Activated CD4-positive, CD25-positive, alpha-beta regulatory T cell (primary cell): Measurements from ENCODE around the gene DNAJB6.
"Not testable (repeated sequence)": the region's sequence is repeated elsewhere in the genome, so short reads cannot be mapped to it uniquely, and the experiment has no call there.

Experiments
- DNase-seq, 4 experiments: peaks; one replicate each; lab custom pipeline; 2025; lab: John Stamatoyannopoulos, UW

The DNAJB6 gene

DNA sequence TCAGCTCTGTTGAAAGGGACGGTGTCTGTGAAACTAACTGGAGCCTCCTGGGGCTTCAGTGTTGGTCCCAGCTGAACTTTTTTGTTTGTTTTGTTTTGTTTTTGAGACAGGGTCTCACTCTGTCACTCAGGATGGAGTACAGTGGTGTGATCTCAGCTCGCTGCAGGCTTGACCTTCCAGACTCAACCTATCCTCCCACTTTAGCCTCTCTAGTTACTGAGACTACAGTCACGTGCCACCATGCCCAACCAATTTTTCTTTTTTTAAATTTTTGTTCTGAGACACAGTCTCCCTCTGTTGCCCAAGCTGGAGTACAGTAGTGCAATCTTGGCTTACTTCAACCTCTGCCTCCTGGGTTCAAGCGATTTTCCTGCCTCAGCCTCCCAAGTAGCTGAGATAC lies 13.4 kb upstream of the DNAJB6 start:
- DNase-seq: no peak

- no peak for DNase-seq
Observed at GRCh38 chr7:157329447-157329846, 7.4 kb upstream of the DNAJB6 start.

DNA sequence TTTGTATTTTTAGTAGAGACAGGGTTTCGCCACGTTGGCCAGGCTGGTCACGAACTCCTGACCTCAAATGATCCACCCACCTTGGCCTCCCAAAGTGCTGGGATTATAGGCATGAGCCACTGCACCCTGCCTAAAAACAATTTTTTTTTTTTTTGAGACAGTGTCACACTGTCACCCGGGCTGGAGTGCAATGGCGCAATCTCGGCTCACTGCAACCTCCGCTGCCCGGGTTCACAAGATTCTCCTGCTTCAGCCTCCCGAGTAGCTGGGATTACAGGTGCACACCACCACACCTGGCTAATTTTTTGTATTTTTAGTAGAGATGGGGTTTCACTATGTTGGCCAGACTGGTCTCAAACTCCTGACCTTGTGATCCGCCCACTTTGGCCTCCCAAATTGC lies 6.2 kb upstream of the DNAJB6 start:
- not testable (repeated sequence) for DNase-seq

GRCh38 chr7:157331049-157331448 lies 5.8 kb upstream of the DNAJB6 start:
- not testable (repeated sequence) for DNase-seq

GRCh38 chr7:157335236-157335635 lies 1.6 kb upstream of the DNAJB6 start:
- no peak for DNase-seq

DNA sequence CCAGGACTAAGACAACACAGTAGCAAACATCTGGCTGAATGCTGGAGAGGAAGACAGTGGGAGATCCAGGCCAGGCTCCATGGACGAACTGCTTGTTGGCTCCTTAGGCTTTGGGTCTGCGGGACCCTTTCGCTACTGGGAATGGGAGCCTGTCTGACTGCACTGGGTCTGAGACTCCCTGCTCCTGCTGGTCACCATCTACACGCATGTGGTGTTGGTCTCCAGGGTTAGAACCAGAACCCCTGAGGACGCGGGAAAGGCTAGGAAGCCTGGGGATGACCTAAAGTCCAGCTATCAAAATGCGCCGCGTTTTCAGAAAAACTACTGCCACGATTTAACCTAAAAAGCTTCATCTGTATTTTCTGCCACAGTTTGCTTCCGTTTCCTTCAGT lies 817 bp upstream of the DNAJB6 start:
- no peak for DNase-seq

- DNase-seq: peak; percentile 27 to 46 (median 42)
Observed at GRCh38 chr7:157337316-157338149, 729 bp downstream of the DNAJB6 start.

GRCh38 chr7:157339777-157340677 lies 3.2 kb downstream of the DNAJB6 start:
- DNase-seq: peak; percentile 29 to 43 (median 37)

DNA sequence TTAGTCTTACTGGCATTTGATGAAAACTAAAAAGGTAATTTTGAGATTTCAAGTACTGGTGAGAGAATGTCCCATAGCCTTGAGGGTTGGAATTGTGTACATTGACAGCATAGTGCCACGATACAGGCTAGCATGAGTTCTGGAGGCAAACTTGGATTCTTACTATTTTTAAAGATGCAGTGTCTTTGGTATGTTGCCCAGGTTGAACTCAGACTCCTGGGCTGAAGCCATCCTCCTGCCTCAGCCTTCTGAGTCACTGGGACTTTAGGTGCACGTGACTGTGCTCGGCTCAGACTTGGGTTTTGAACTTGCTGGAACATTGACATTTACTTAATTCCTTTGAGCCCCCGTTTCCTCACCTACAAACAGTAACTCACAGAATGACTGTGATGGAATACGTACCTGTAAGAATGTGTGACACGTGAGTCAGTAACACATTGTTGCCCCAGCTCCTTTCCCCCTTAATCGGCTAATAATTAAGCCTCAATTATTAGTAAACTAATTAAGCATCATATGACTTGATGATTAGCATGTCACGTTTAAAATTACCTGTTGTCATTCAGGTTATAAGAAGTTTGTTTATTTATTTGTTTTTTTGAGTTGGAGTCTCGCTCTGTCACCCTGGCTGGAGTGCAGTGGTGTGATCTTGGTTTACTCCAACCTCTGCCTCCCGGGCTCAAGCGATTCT lies 10.6 kb downstream of the DNAJB6 start:
- DNase-seq: no peak

DNA sequence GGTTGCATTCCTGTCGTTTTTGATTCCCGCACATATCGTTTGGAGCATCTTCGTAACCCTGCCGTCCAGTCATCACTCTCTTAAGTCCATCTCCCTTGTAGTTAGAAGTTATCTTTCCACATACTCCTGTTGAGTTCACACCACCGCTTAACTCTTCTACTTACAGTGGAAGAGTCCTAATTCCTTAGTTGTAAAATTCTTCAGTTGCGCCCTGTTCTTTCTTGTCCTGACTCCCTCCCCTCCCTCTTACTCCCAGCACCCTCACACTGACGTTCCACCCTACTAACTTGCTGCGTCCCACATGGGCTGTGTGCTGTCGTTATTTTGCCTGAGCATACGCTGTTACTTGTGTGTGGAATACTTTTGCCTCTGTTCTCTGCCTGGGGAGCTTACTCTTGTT lies 11.7 kb downstream of the DNAJB6 start:
- no peak for DNase-seq

- DNase-seq: no peak
Observed at GRCh38 chr7:157352516-157352915, 15.7 kb downstream of the DNAJB6 start.

- no peak for DNase-seq
Observed at GRCh38 chr7:157355784-157356511, 19.1 kb downstream of the DNAJB6 start.

GRCh38 chr7:157357129-157358040 lies 20.6 kb downstream of the DNAJB6 start:
- no peak for DNase-seq

GRCh38 chr7:157358041-157358752 lies 21.4 kb downstream of the DNAJB6 start:
- no peak for DNase-seq

DNA sequence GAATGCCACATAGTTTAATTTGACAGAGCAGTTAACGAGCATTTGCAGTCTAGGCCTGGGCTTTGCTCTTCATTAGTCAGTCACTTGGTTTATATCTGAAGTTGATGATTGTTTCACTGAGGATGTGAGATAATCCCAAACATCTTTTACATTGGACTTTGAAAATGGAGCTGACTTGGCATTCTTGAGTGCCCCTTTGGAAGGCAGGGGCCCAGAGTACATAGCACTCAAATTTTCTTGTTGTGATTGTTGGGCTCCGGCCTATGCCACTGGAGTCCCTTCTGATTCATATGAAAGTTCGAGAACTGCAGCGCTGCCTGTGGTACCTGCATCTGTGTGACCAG lies 21.9 kb downstream of the DNAJB6 start:
- DNase-seq: no peak

DNA sequence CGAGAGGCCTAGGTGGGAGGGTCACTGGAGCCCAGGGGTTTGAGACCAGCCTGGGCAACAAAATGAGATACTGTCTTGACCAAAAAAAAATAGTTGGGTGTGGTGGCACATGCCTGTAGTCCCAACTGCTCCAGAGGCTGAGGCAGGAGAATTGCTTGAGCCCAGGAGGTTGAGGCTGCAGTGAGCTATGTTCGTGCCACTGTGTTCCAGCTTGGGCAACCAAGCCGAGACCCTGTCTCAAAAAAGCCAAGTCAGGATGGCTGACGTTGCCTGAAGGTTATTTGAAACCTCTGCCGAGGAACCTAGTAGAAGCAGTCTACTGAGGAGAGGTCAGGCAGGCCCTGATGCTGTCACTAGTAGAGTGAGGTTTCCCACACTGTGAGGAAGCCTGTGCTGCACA lies 22.8 kb downstream of the DNAJB6 start:
- no peak for DNase-seq

DNA sequence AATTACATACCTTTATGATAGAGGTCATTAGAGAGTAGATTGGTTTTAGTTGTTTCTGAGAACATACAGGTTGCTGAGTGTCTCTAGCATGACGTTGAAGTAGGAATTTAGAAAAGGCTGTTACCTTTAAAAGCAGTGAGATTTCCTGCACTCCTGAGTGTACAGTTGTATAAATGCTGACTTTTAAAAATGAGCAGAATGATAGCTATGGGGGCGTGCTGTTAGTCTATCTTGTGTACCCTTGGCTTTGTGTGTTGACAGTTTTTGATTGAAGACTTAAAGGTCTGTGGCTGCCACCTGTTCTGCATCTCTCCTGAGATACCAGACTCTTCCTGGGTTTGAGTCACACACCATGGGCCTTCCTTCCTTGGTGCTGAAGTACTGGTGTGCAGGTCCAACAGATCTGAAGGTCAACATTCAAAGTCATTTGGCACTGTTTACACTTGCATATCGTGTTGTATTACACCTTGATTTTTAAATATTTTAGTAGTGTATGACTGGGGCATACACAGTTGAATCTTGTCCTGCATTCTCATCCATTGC lies 23.8 kb downstream of the DNAJB6 start:
- DNase-seq: no peak

DNA sequence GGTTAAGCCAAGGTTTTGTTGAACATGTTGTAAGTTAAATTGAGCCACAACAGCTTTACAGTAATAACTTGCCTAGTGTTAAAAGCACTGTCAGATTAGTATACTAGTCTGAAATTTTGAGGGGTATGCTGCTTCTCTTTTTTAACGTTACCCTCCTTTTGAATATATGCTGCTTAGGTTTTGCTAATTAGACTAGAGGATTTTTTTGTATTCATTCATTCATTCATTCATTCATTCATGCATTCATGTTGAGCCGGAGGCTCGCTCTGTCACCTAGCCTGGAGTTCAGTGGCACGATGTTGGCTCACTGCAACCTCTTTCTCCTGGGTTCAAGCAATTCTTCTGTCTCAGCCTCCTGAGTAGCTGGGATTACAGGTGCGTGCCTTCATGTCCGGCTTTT lies 24.7 kb downstream of the DNAJB6 start:
- DNase-seq: no peak

- no peak for DNase-seq
Observed at GRCh38 chr7:157362729-157363128, 25.9 kb downstream of the DNAJB6 start.

GRCh38 chr7:157366722-157367121 lies 29.9 kb downstream of the DNAJB6 start:
- DNase-seq: no peak
